Ovary (tissue), 3 donors: ENCODE data around the gene TRIP6.

Experiments
- CTCF ChIP-seq, 3 donors: fragments of 450-650 bp in 2 of 3; fragments of 200-600 bp in 1 of 3; IDR thresholded peaks; one replicate each; pipeline versions ENCODE4 v1.5.1 to v1.8.0; 2016 to 2022; ENCODE audit warnings: antibody characterized with exemption in 3 of 3, mild to moderate bottlenecking in 1 of 3
- EP300 ChIP-seq: sonication (generic); formaldehyde crosslinking; IDR thresholded peaks from one replicate; pipeline ENCODE4 v1.6.1; 2017; ENCODE audit warnings: antibody characterized with exemption
- POLR2A ChIP-seq: fragments of 450-650 bp; IDR thresholded peaks from one replicate; pipeline ENCODE4 v1.6.1; 2017; ENCODE audit warnings: antibody characterized with exemption, mild to moderate bottlenecking, moderate library complexity
- donor health status: DM: no; HTN: no; CAD: no.

DNA sequence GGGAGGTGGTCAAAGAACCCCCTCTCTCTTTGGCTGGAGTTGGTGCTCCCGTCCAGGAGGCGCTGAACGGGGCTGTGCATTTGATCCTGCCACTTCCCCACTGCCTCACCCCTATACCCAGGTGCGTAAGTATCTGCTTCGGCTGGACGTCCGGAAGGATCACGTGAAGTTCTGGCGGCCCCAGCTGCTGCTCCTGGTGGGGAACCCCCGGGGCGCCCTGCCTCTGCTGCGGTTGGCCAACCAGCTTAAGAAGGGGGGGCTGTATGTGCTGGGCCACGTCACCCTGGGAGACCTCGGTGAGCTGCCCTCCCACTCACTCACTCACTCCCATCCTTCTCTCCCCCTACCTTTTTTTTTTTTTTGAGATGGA, 5.6 kb upstream of the TRIP6 start:
- no peak for TF ChIP-seq CTCF (IDR thresholded peaks at IDR 0.05)
- TF ChIP-seq POLR2A, result no peak
- TF ChIP-seq EP300, result no peak
